Activated CD8-positive, alpha-beta T cell treated with anti-CD3 and anti-CD28 coated beads for 36 hours (primary cell): Measurements from ENCODE around the gene TGFB2. TPM values are rescaled to one million over a fixed set of nuclear protein-coding genes. Genes with fewer than 3 reads are reported as not detected.

Experiments
- ATAC-seq: fragments of 200-7000 bp; cut with Tn5 transposase; one replicate; pipeline ENCODE4 v1.10.0; 2021; ENCODE audit warnings: mild to moderate bottlenecking, moderate library complexity
- CTCF ChIA-PET: fragments of 350-600 bp; sonication (Branson Sonifier 250); formaldehyde crosslinking; loops from one replicate; lab custom pipeline; 2021; ENCODE audit warnings: antibody characterized with exemption; lab: Charles Lee
- POLR2A ChIA-PET: fragments of 350-600 bp; sonication (Branson Sonifier 250); formaldehyde crosslinking; loops from one replicate; lab custom pipeline; 2021; ENCODE audit warnings: antibody characterized with exemption; lab: Charles Lee
- DNase-seq: peaks from one replicate; pipeline ENCODE4 v3.0.0-alpha.2; 2020
- H3K27ac Mint-ChIP-seq: one replicate; pipeline ENCODE4 v1.8.0; 2021; ENCODE audit warnings: mild to moderate bottlenecking, mixed read lengths
- H3K27me3 Mint-ChIP-seq: one replicate; pipeline ENCODE4 v1.8.0; 2021; ENCODE audit warnings: mixed read lengths
- H3K36me3 Mint-ChIP-seq: one replicate; pipeline ENCODE4 v1.8.0; 2021; ENCODE audit warnings: low read depth, mixed read lengths
- H3K4me1 Mint-ChIP-seq: one replicate; pipeline ENCODE4 v1.8.0; 2021; ENCODE audit warnings: low read depth, mixed read lengths
- H3K4me3 Mint-ChIP-seq: one replicate; pipeline ENCODE4 v1.8.0; 2021; ENCODE audit warnings: mild to moderate bottlenecking, moderate library complexity, mixed read lengths
- H3K9me3 Mint-ChIP-seq: one replicate; pipeline ENCODE4 v1.8.0; 2021; ENCODE audit warnings: mixed read lengths
- CTCF ChIP-seq: fragments of 200-600 bp; IDR thresholded peaks from one replicate; pipeline ENCODE4 v1.8.0; 2022; ENCODE audit warnings: antibody characterized with exemption, mild to moderate bottlenecking
- intact Hi-C: fragments of 100-400 bp; cut with micrococcal nuclease; formaldehyde crosslinking; loops from one replicate; pipeline ENCODE4 v1.10.0; 2022
- total RNA-seq, 2 experiments: library from RNA; stranded (reverse); gene quantifications; one replicate each; pipeline ENCODE4 v1.2.3, GENCODE V29; 2021

Gene TGFB2
- total RNA-seq, 2 experiments from 2014 or later, result not detected

GRCh38 chr1:218480137-218480536 lies 135.0 kb downstream of the TGFB2 start:
- intact Hi-C loops, result no loop called here
- no peaks in the 10 kb centered on the region for H3K9me3 Mint-ChIP-seq
- ATAC-seq (no peak), DNase-seq (no peak)
- H3K4me1 Mint-ChIP-seq, result peaks cover 2% of the 10 kb centered on the region
- POLR2A ChIA-PET, result no interaction called here
- H3K27ac Mint-ChIP-seq, result no peak overlapping the region
- CTCF ChIA-PET, result no interaction called here
- H3K4me3 Mint-ChIP-seq, result no peak overlapping the region
- no peak for TF ChIP-seq CTCF
- no peaks in the 10 kb centered on the region for H3K36me3 Mint-ChIP-seq
- H3K27me3 Mint-ChIP-seq, result peaks cover 4% of the 10 kb centered on the region

- peaks cover 3% of the 10 kb centered on the region for H3K27me3 Mint-ChIP-seq
- no peak for TF ChIP-seq CTCF
- DNase-seq (no peak), ATAC-seq (no peak)
- intact Hi-C loops, result no loop called here
- no peak overlapping the region for H3K4me3 Mint-ChIP-seq
- CTCF ChIA-PET, result no interaction called here
- peaks cover 2% of the 10 kb centered on the region for H3K4me1 Mint-ChIP-seq
- no peak overlapping the region for H3K27ac Mint-ChIP-seq
- H3K36me3 Mint-ChIP-seq, result no peaks in the 10 kb centered on the region
- POLR2A ChIA-PET, result no interaction called here
- no peaks in the 10 kb centered on the region for H3K9me3 Mint-ChIP-seq
Measured at GRCh38 chr1:218480588-218481099, 135.5 kb downstream of the TGFB2 start.

GRCh38 chr1:218481116-218481775 lies 136.1 kb downstream of the TGFB2 start:
- ATAC-seq, result no peak
- Mint-ChIP-seq H3K27me3 (peaks cover 2% of the 10 kb centered on the region), H3K4me3 (no peak overlapping the region), H3K27ac (no peak overlapping the region), H3K36me3 (no peaks in the 10 kb centered on the region), H3K9me3 (no peaks in the 10 kb centered on the region), H3K4me1 (no peaks in the 10 kb centered on the region)
- TF ChIP-seq CTCF, result no peak
- intact Hi-C loops, result no loop called here
- POLR2A ChIA-PET, result no interaction called here
- CTCF ChIA-PET, result no interaction called here
- DNase-seq, result no peak

- H3K4me1 Mint-ChIP-seq, result no peaks in the 10 kb centered on the region
- H3K9me3 Mint-ChIP-seq, result no peaks in the 10 kb centered on the region
- POLR2A ChIA-PET, result no interaction called here
- H3K27ac Mint-ChIP-seq, result no peak overlapping the region
- no peak overlapping the region for H3K4me3 Mint-ChIP-seq
- peaks cover 2% of the 10 kb centered on the region for H3K27me3 Mint-ChIP-seq
- H3K36me3 Mint-ChIP-seq, result no peaks in the 10 kb centered on the region
- CTCF ChIA-PET, result interaction anchor here (1.4 kb wide), 1 partner anchor 144 kb away, joined by 3 read pairs; no protein-coding TSS in a partner anchor
- intact Hi-C loops, result no loop called here
- no peak for TF ChIP-seq CTCF
- ATAC-seq (no peak), DNase-seq (no peak)
Measured at GRCh38 chr1:218482683-218483082, 137.5 kb downstream of the TGFB2 start.

- H3K4me3 Mint-ChIP-seq, result no peak overlapping the region
- intact Hi-C loops, result no loop called here
Measured at GRCh38 chr1:218485241-218485928, 140.2 kb downstream of the TGFB2 start.

More at GRCh38 chr1:218485241-218485928, 140.2 kb downstream of the TGFB2 start:
- CTCF ChIA-PET, result no interaction called here
- H3K27ac Mint-ChIP-seq, result no peak overlapping the region
- H3K36me3 Mint-ChIP-seq, result no peaks in the 10 kb centered on the region
- no peaks in the 10 kb centered on the region for H3K4me1 Mint-ChIP-seq
- POLR2A ChIA-PET, result no interaction called here
- H3K27me3 Mint-ChIP-seq, result peaks cover 5% of the 10 kb centered on the region
- no peak for TF ChIP-seq CTCF
- DNase-seq (no peak), ATAC-seq (no peak)
- H3K9me3 Mint-ChIP-seq, result no peaks in the 10 kb centered on the region
